ENCODE measurements around the gene SYNE2.

- TF ChIP-seq CTCF (conservative IDR thresholded peaks at IDR 0.05; ENCODE audit: low read length) (no peak), EZH2phosphoT487 (IDR thresholded peaks at IDR 0.05; ENCODE audit: borderline replicate concordance, low read depth, low read length) (no peak)
These were observed 59.5 kb downstream of the SYNE2 start for GRCh38 chr14:63912286-63912685.
